Coronary artery (tissue), 2 donors: ENCODE results near the gene CASZ1.

ENCODE experiments used
- DNase-seq: peaks from one replicate; pipeline ENCODE4 v3.0.0-alpha.2; 2017; ENCODE audit warnings: low spot score
- H3K27ac ChIP-seq, 2 donors: fragments of 200-600 bp; sonication (generic); one replicate each; pipeline ENCODE4 v1.5.1; 2016 to 2019
- H3K4me3 ChIP-seq: fragments of 200-600 bp; sonication (generic); 2 replicates; pipeline ENCODE4 v1.5.1; 2016; ENCODE audit warnings: mild to moderate bottlenecking, moderate library complexity
- CTCF ChIP-seq: fragments of 200-600 bp; sonication (generic); IDR thresholded peaks from one replicate; pipeline ENCODE4 v1.5.1; 2019; ENCODE audit warnings: antibody characterized with exemption

The CASZ1 gene

GRCh38 chr1:10615932-10616671 is 180.3 kb downstream of the CASZ1 start:
- no peak for TF ChIP-seq CTCF
- no peak for DNase-seq
- Histone ChIP-seq H3K27ac (no peak overlapping the region), H3K4me3 (no peak overlapping the region)

GRCh38 chr1:10615332-10615731 is 181.1 kb downstream of the CASZ1 start:
- H3K27ac ChIP-seq: no peak overlapping the region
- no peak for TF ChIP-seq CTCF
- peak; percentile 24 for DNase-seq
- no peak overlapping the region for H3K4me3 ChIP-seq

GRCh38 chr1:10614377-10615225 is 181.8 kb downstream of the CASZ1 start:
- no peak overlapping the region for H3K4me3 ChIP-seq
- no peak overlapping the region for H3K27ac ChIP-seq
- DNase-seq: peak; percentile 56
- no peak for TF ChIP-seq CTCF

GRCh38 chr1:10613861-10614260 is 182.6 kb downstream of the CASZ1 start:
- peak; percentile 38 for DNase-seq
- TF ChIP-seq CTCF: no peak

GRCh38 chr1:10613340-10613739 is 183.1 kb downstream of the CASZ1 start:
- no peak overlapping the region for H3K4me3 ChIP-seq
- TF ChIP-seq CTCF: no peak
- peak; percentile 56 for DNase-seq

More at GRCh38 chr1:10613861-10614260, 182.6 kb downstream of the CASZ1 start:
- Histone ChIP-seq H3K4me3 (no peak overlapping the region), H3K27ac (no peak overlapping the region)

GRCh38 chr1:10612436-10613160 is 183.8 kb downstream of the CASZ1 start:
- TF ChIP-seq CTCF: no peak
- DNase-seq: peak; percentile 49
- H3K27ac ChIP-seq: no peak overlapping the region

More at GRCh38 chr1:10613340-10613739, 183.1 kb downstream of the CASZ1 start:
- no peak overlapping the region for H3K27ac ChIP-seq

More at GRCh38 chr1:10612436-10613160, 183.8 kb downstream of the CASZ1 start:
- H3K4me3 ChIP-seq: no peak overlapping the region
